GM19397 (cell line): ENCODE results near the gene FMR1NB.

Experiments used
- ATAC-seq: cut with Tn5 transposase; IDR thresholded peaks from one replicate; pipeline ENCODE4 v1.9.1; 2021; ENCODE audit warnings: mild to moderate bottlenecking, moderate library complexity; ENCODE audit not compliant: unreplicated experiment

FMR1NB gene

DNA sequence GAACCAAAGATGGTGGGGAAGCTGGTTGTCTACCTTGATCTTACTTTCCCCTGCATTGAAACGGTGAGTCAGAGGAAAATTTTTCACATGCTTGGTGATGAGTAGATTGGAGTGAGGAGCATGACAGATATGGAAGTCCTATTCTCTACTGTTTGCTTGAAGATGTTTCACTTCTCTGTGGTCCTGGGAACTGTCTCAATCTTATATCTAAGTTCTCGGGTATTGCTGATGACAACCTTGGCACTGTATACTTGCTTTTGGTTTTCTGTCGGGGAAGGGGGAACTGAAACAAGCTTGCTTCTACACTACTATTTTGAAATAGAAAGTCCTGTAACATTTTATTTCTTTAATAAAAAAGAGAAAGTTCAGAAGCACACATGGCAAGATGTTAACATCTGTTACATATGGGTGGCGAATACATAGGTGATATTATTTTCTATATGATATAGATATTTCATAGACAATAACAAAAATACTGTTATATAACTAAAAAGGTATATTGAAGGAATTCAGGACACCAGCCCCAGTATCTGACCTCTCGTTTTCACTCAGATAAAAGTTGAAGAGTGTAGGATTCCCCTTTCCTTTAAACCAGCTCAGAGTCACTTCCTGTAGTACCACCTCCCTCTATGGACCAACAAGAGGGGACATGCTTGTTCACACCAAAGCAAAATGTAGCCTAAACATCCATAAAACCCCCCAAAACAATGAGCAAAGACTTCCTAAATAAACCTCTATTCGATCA lies 88.8 kb downstream of the FMR1NB start:
- ATAC-seq, result no peak

GRCh38 chrX:148070504-148070877 lies 89.4 kb downstream of the FMR1NB start:
- no peak for ATAC-seq
